ENCODE data around the gene SRP72.

DNA sequence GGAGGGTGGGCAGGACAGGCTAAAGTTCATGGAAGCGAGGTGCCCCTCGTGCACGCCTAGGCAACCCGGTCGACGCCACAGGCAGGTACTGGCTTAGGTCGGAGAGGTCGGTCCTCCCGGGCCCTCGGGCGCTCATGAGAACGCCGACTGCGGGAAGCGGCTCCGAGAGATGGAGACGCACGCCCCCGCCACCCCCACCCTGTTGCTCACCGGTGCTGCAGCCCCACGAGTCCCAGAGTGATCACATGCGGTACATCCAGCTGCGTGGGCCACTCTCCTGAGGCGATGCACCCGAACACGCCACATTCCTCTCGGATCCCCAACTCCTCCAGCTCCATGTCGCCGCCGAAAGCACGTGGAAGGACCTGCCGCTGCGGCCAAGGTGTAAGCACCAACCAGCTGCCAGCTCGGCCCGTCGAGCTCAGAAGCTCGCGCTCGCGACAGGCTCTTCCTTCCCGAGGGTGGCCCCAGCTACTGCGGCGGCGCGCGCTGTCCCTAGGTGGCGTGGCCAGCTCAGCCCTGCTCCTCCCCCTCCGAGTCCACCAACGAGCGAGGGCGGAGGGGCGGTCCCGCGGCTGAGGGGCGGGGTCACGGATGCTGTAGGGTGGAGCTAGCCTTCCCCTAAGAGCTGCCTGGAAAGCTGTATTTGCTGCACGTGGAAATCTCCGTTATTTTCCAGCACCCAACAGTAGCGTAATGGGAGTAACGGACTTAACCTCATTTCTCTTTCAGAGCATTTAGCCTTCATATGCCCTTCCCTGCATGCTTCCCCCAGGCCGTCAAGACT is 32.1 kb upstream of the SRP72 start, which contains the start of gene PPAT:
- TF ChIP-seq, protein P1, sequence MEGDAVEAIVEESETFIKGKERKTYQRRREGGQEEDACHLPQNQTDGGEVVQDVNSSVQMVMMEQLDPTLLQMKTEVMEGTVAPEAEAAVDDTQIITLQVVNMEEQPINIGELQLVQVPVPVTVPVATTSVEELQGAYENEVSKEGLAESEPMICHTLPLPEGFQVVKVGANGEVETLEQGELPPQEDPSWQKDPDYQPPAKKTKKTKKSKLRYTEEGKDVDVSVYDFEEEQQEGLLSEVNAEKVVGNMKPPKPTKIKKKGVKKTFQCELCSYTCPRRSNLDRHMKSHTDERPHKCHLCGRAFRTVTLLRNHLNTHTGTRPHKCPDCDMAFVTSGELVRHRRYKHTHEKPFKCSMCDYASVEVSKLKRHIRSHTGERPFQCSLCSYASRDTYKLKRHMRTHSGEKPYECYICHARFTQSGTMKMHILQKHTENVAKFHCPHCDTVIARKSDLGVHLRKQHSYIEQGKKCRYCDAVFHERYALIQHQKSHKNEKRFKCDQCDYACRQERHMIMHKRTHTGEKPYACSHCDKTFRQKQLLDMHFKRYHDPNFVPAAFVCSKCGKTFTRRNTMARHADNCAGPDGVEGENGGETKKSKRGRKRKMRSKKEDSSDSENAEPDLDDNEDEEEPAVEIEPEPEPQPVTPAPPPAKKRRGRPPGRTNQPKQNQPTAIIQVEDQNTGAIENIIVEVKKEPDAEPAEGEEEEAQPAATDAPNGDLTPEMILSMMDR (conservative IDR thresholded peaks at IDR 0.05; ENCODE audit: low read depth, low read length), result no peak
- TF ChIP-seq EZH2 (IDR thresholded peaks at IDR 0.05; ENCODE audit: low read length, unreplicated experiment), result no peak

Data from PC-3 (cell line).